Right atrium auricular region (tissue), 2 donors: ENCODE data around the gene LIMCH1. TPM values are rescaled to one million over a fixed set of nuclear protein-coding genes. Genes with fewer than 3 reads are reported as not detected.

Experiments used
- DNase-seq: peaks from one replicate; pipeline ENCODE4 v3.0.0-alpha.2; 2019; ENCODE audit warnings: low spot score
- H3K27ac ChIP-seq, 2 donors: fragments of 200-600 bp; sonication (generic); 1 replicate in 1 of 2; 2 replicates in 1 of 2; pipeline ENCODE4 v1.5.1; 2016 to 2019
- H3K27me3 ChIP-seq, 2 donors: fragments of 200-600 bp; sonication (generic); one replicate each; pipeline versions ENCODE4 v1.5.1 to v1.6.0; 2017 to 2019
- H3K36me3 ChIP-seq: fragments of 200-600 bp; sonication (generic); one replicate; pipeline ENCODE4 v1.5.1; 2016
- H3K4me1 ChIP-seq, 2 donors: fragments of 200-600 bp; sonication (generic); one replicate each; pipeline versions ENCODE4 v1.5.1 to v1.6.0; 2017 to 2019
- H3K4me3 ChIP-seq, 2 donors: fragments of 200-600 bp; sonication (generic); 1 replicate in 1 of 2; 2 replicates in 1 of 2; pipeline ENCODE4 v1.5.1; 2017 to 2019; ENCODE audit warnings: mild to moderate bottlenecking in 1 of 2, moderate library complexity in 1 of 2
- H3K9me3 ChIP-seq, 2 donors: fragments of 200-600 bp; sonication (generic); one replicate each; pipeline ENCODE4 v1.5.1; 2019
- total RNA-seq, 2 donors: library from RNA; depleted of rRNA; stranded (reverse); fragments of >200 nt; gene quantifications; one replicate each; pipeline ENCODE4 v1.1.0, GENCODE V29; 2016
- TF ChIP-seq, protein P1 (sequence below), 2 donors: fragments of 200-600 bp; sonication (generic); IDR thresholded peaks; one replicate each; pipeline ENCODE4 v1.5.1; 2019; ENCODE audit warnings: antibody characterized with exemption in 2 of 2

The LIMCH1 gene
- total RNA-seq, 2 donors from 2014 or later, result 76.1 to 101 TPM

DNA sequence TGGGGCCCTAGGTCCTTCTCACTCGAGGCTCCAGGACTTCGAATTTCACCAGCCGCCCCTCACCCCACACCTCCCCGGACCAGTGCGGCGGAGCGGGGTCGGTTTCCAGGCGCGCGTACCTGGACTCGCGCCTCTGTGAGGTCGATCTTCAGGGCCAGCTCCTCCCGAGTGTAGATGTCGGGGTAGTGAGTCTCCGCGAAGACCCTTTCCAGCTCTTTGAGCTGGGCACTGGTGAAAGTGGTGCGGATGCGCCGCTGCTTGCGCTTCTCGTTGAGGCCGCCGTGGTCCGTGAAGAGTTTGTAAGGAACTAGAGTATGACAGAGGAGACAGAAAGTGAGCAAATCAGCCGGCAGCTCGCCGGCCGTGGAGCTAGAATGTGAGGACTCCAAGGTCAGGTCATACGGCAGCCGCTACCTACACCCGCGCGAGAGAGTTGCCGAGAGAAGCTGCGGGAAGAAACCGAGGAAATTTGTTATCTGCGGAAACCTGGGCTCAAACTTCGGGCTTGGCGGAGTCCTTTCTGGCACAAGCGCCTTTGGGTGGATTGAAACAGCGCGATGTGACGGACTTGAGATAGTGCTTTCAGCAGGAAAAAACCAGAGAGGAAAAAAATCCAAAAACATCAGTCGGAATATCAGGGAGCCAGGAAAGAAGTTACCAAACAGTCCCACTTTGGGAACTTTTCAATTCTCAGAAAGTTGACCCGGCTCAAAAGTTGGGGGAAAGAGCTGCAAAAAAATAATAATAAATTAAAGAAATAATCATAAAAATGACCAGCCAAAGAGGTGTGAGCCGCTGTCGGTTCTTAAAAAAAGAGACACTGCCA lies 209.5 kb downstream of the LIMCH1 start:
- H3K9me3 ChIP-seq, result peaks cover 0 to 5% of the 10 kb centered on the region in 2 donors
- peaks cover 0 to 30% of the 10 kb centered on the region in 2 donors for H3K4me1 ChIP-seq
- peaks cover 36 to 68% of the 10 kb centered on the region in 2 donors for H3K27me3 ChIP-seq
- TF ChIP-seq, protein P1, sequence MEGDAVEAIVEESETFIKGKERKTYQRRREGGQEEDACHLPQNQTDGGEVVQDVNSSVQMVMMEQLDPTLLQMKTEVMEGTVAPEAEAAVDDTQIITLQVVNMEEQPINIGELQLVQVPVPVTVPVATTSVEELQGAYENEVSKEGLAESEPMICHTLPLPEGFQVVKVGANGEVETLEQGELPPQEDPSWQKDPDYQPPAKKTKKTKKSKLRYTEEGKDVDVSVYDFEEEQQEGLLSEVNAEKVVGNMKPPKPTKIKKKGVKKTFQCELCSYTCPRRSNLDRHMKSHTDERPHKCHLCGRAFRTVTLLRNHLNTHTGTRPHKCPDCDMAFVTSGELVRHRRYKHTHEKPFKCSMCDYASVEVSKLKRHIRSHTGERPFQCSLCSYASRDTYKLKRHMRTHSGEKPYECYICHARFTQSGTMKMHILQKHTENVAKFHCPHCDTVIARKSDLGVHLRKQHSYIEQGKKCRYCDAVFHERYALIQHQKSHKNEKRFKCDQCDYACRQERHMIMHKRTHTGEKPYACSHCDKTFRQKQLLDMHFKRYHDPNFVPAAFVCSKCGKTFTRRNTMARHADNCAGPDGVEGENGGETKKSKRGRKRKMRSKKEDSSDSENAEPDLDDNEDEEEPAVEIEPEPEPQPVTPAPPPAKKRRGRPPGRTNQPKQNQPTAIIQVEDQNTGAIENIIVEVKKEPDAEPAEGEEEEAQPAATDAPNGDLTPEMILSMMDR (IDR thresholded peaks at IDR 0.05), result no peak
- no peak overlapping the region for H3K27ac ChIP-seq
- no peak for DNase-seq
- no peaks in the 10 kb centered on the region for H3K36me3 ChIP-seq
- no peak overlapping the region for H3K4me3 ChIP-seq

DNA sequence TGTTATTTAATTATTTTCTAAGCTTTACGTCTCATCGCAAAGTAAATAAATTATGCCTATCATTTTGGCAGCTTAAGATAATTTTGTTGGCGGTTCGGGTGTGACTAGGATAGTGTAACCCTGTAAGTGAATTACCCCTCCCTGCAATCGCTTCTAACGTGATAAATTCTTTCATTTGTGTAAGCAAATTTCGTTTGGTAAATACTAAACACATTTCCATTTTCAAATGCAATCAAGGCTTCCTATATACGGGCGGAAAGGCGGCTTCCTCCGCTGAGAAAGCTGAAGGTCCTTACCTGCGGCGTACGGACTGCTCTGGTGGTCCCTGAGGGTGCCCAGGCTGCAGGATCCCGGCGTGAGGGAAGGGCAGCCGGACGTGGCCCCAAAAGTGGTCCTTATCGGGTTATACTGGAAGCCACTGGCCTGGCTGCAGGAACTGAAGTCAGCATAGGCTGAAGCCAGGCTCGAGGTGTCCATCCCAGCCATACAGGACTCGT lies 210.2 kb downstream of the LIMCH1 start:
- Histone ChIP-seq H3K4me1 (peaks cover 0 to 30% of the 10 kb centered on the region in 2 donors), H3K4me3 (no peak overlapping the region), H3K27me3 (peaks cover 38 to 68% of the 10 kb centered on the region in 2 donors), H3K36me3 (no peaks in the 10 kb centered on the region), H3K27ac (no peak overlapping the region), H3K9me3 (peaks cover 0 to 5% of the 10 kb centered on the region in 2 donors)
- TF ChIP-seq, protein P1 (IDR thresholded peaks at IDR 0.05), result no peak
- no peak for DNase-seq

DNA sequence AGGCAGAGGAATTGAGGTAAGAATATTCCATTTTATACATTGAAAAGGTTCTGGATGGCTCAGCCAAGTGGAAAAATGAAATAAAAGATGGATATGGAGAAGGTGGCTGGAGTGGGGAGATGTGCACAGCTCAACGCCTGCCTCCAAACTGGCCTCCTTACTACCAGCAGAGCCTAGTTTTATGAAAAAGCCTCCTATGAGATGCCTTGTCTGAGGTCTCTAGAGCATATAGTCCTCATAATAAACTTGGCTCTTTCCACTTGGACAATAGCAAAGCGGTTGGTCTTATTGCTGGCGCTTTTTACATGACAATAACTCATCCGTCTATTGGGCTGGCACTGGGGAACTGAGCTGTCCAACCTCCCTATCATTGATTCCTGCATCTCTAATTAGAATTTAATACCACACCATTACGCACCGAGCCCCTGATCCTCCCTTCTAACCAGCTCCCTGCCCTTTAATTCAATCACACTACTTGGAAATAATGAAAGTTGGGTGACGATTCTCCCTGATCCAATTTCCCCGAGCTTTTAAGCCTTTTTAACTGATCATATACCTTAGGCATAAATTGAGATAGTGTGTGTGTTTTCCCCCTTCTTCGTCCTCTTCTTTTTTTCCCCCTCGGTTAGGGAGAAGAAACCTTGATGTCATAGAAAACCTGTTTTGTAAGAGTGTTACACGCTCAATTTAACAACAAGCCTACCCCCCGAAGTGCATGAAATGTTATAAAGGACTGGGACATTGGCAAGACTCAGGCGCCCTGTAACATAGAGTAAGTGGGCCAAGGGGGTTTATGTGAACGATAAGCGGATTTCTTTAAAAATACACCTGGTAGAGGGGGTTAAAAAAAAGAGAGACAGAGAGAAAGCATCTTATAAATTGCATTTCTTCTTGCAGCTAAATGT lies 210.9 kb downstream of the LIMCH1 start, which contains the start of gene PHOX2B:
Gene PHOX2B, minus strand, starts transcription at position 155 of the 905 bp plus-strand sequence. Its CDS starts 115 bp downstream, at position 40.
- H3K36me3 ChIP-seq, result no peaks in the 10 kb centered on the region
- TF ChIP-seq, protein P1 (IDR thresholded peaks at IDR 0.05), result no peak
- H3K27me3 ChIP-seq, result peaks cover 38 to 65% of the 10 kb centered on the region in 2 donors
- no peak for DNase-seq
- H3K4me3 ChIP-seq, result no peak within 1 kb of the TSS
- H3K4me1 ChIP-seq, result peaks cover 0 to 30% of the 10 kb centered on the region in 2 donors
- H3K27ac ChIP-seq, result no peak within 1 kb of the TSS
- H3K9me3 ChIP-seq, result peaks cover 0 to 5% of the 10 kb centered on the region in 2 donors

DNA sequence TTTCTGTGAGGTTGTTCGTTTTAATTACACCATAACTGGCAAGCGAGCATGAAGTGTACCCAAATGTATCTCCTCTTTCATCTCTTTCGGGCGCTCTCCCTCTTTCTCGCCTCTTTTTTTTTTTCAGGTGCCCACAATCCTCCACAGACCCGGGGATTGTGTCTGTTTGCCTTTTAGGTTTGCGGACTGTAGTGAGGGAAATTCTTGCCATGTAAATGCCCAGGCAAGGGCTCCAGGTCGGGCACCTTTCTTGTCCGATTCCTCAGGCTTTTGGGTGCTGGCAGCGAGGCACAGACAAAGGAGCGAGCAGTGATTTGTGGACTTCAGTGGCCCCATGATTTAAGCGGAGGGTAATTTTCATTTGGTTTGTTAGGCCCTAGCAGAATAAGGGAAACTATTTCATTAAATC lies 211.7 kb downstream of the LIMCH1 start:
- TF ChIP-seq, protein P1 (IDR thresholded peaks at IDR 0.05), result no peak
- peaks cover 38 to 58% of the 10 kb centered on the region in 2 donors for H3K27me3 ChIP-seq
- no peak overlapping the region for H3K27ac ChIP-seq
- peaks cover 0 to 5% of the 10 kb centered on the region in 2 donors for H3K9me3 ChIP-seq
- no peak for DNase-seq
- no peak overlapping the region for H3K4me3 ChIP-seq
- H3K4me1 ChIP-seq, result peaks cover 0 to 30% of the 10 kb centered on the region in 2 donors
- H3K36me3 ChIP-seq, result no peaks in the 10 kb centered on the region

Other genes starting within 250 kb of the LIMCH1 start
- not detected for gene PHOX2B, start 210.6 kb downstream of the LIMCH1 start, total RNA-seq